HG03097 (cell line): ENCODE measurements around the gene CHKA.

Experiments
- ATAC-seq: cut with Tn5 transposase; IDR thresholded peaks from one replicate; pipeline ENCODE4 v1.9.1; 2021; ENCODE audit not compliant: unreplicated experiment, low FRiP score

Gene CHKA

GRCh38 chr11:68049509-68050370, 71.4 kb downstream of the CHKA start:
- ATAC-seq: no peak

- no peak for ATAC-seq
Measured at GRCh38 chr11:68048681-68049508, 72.3 kb downstream of the CHKA start.

- no peak for ATAC-seq
Measured at GRCh38 chr11:68047437-68048290, 73.5 kb downstream of the CHKA start.

- ATAC-seq: no peak
Measured at GRCh38 chr11:68044898-68045351, 76.3 kb downstream of the CHKA start.

GRCh38 chr11:68044145-68044813, 76.9 kb downstream of the CHKA start:
- no peak for ATAC-seq

GRCh38 chr11:68043349-68044144, 77.6 kb downstream of the CHKA start:
- ATAC-seq: no peak

GRCh38 chr11:68043029-68043348, 78.2 kb downstream of the CHKA start:
- ATAC-seq: no peak

GRCh38 chr11:68042219-68043028, 78.8 kb downstream of the CHKA start:
- ATAC-seq: no peak

GRCh38 chr11:68041617-68042218, 79.5 kb downstream of the CHKA start:
- no peak for ATAC-seq

GRCh38 chr11:68040957-68041591, 80.1 kb downstream of the CHKA start:
- no peak for ATAC-seq

- ATAC-seq: peak; percentile 28
Measured at GRCh38 chr11:68040101-68040956, 80.9 kb downstream of the CHKA start.

- no peak for ATAC-seq
Measured at GRCh38 chr11:68039526-68040086, 81.6 kb downstream of the CHKA start.

- ATAC-seq: no peak
Measured at GRCh38 chr11:68038718-68039525, 82.3 kb downstream of the CHKA start, which contains the start of gene TCIRG1. Gene TCIRG1 (plus strand): TSS chr11:68039025. CDS start chr11:68041272, 2,247 bp downstream.

GRCh38 chr11:68038226-68038717, 82.9 kb downstream of the CHKA start:
- no peak for ATAC-seq

GRCh38 chr11:68037411-68038225, 83.6 kb downstream of the CHKA start:
- ATAC-seq: no peak
